Dedifferentiated amniotic fluid mesenchymal stem cell (primary cell): ENCODE results near the gene HLF.

Experiments
- DNase-seq: peaks from one replicate; pipeline ENCODE4 v3.0.0-alpha.2; 2016; ENCODE audit errors: extremely low spot score

HLF gene

GRCh38 chr17:55354941-55355340 is 90.2 kb downstream of the HLF start:
- DNase-seq: no peak

DNA sequence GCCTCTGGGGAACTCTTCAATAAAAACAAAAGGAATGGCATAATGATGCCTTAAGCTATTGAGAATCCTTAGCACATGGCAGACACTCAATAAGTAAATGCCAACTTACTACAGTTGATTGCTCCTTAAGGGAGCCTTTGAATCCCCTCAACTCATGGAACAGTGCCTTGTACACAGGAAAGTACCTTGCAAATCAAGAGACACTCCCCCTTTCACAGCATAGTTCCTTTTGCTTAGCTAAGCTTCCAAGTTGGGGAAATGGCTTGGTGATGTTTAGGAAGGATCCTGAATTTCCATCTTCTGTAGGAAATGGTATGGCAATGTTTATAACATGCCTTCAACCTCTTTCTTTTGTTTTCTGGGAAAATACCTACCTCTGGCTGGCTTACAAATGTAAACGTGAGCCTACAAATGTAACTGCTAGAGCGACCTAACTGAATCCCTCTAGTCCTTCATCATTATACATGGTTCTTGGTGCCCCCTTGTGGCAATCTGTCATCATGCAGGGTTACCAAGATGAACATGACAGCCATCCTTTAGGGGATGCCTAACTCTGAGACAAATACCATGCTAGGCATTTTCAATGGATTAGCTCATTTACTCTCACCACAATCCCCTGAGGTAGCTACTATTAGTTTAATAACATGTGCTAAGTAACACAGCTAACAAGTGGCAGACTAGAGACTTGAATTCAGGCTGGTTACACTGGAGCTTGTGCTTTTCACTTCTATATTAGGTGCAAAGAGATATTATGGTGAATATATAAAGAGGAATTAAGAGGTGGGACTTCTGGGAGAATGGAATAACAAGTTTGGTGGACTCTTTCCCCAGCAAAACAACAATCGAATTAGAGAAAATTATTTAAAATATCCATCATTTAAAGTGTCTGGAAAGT is 91.9 kb downstream of the HLF start:
- DNase-seq: peak; percentile 51

DNA sequence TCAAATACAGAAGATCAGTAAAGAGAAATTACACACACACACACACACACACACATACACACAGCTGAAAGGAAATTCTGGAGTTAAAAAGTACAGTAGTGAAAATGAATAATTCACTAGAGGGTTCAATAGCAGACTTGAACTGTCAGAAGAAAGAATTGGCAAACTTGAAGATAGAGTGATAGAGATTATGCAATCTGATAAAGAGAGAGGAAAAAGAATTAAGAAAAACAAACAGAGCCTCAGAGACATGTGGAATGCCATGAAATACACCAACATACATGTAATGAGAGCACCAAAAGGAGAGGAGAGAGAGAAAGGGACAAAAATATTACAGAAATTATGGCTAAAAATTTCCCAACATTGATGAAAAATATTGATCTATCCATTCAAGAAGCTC is 96.2 kb downstream of the HLF start:
- no peak for DNase-seq

DNA sequence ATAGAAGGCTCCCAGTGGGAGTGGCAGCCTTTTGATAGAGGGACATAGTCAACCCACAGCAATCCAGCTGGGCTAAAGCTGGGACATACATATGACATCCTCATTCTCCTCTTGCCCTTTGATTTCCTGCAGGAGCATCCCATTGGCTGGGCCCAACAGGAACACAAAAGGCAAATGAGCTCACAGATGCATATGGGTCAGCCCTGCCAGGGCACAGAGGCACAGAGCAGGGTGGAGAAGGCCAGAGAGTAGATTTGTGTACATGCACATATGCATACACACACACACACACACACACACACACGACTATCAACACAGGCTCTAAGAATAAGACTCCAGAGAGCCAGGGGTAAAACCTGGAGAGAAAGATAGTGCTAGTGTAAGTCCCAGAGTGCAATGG is 98.3 kb downstream of the HLF start:
- no peak for DNase-seq

DNA sequence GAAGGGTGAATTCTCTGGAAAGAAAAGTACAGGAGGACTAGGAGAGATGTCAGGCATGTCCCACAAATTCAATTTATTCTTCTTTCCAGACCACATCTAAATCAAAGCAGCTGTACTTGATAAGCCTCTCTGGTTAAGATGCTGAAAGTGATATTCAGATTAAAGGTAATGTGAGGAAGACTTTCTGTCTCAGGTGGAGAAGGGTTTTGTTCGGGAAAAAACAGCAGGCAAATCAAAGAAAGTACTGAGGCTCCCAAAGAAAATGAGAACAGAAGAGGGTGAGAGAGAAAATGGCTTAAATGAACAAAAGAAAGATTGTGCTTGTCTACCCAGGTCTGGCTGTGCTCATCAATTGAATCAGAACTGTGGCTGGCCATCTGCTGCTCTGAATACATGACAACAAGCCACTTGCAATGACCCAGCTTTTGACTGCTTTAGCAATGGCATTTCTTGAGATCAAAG is 101.3 kb downstream of the HLF start:
- DNase-seq: no peak

DNA sequence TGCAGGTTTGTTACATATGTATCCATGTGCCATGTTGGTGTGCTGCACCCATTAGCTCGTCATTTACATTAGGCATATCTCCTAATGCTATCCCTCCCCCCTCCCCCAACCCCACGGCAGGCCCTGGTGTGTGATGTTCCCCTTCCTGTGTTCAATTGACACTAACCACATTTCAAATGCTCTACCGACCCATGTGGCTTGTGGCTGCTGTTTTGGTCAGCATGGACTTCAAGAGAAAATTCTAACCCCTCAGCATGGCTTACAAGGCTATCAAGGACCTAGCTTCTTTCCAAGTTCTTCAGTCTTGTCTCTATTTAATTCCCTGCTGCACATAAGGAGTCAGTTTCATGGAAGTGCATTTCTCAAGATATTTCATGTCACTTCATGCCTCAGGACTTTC is 103.9 kb downstream of the HLF start:
- DNase-seq: no peak
